ENCODE measurements around the gene PRKCA.
"Not testable (repeated sequence)": the region's sequence is repeated elsewhere in the genome, so short reads cannot be mapped to it uniquely, and the experiment has no call there.

Gene PRKCA

DNA sequence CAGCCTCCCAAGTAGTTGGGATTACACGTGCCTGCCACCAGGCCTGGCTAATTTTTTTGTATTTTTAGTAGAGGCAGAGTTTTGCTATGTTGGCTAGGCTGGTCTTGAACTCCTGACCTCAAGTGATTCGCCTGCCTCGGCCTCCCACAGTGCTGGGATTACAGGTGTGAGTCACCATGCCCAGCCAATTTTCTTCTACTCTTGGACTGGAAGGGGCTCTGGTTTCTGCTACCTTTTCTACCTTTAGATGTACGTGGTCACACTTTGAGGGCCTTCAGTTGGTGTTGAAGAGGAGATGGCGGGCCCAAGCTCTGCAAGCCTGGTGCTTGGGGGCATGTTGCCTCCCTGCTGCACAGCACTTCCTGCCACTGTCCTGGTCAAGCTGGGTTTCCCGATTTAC is 173.6 kb downstream of the PRKCA start:
- Histone ChIP-seq H3K4me3 (no peak overlapping the region), H3K27ac (no peak overlapping the region)
- TF ChIP-seq, protein P1, sequence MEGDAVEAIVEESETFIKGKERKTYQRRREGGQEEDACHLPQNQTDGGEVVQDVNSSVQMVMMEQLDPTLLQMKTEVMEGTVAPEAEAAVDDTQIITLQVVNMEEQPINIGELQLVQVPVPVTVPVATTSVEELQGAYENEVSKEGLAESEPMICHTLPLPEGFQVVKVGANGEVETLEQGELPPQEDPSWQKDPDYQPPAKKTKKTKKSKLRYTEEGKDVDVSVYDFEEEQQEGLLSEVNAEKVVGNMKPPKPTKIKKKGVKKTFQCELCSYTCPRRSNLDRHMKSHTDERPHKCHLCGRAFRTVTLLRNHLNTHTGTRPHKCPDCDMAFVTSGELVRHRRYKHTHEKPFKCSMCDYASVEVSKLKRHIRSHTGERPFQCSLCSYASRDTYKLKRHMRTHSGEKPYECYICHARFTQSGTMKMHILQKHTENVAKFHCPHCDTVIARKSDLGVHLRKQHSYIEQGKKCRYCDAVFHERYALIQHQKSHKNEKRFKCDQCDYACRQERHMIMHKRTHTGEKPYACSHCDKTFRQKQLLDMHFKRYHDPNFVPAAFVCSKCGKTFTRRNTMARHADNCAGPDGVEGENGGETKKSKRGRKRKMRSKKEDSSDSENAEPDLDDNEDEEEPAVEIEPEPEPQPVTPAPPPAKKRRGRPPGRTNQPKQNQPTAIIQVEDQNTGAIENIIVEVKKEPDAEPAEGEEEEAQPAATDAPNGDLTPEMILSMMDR (IDR thresholded peaks at IDR 0.05) = no peak
- no peak for DNase-seq (ENCODE audit: low spot score)

DNA sequence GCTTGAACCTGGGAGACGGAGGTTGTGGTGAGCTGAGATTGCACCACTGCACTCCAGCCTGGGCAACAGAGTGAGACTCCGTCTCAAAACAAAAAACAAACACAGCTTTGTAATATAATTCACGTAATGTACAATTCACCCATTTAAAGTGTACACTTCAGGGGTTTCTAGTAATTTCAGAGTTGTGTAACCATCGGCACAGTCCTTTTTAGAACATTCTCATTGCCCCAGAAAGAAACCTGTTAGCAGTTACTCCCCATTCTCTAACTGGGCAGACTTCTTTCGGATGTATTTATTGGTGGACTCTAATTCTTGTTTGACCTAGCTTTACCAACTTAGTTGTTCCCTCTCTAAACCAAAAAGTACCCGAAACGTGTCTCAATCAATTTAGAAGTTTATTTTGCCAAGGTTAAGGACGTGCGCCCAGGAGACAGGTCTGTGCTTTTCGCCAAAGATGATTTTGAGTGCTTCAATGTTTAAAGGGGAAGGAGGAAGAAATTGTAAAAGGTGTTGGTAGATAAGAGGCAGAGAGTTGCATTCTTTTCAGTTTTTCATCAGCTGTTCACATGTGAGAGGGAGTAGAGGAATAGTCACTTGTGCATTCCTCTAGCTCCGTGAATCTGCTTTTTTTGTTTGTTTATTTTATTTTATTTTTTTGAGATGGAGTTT is 175.3 kb downstream of the PRKCA start:
- no peak for DNase-seq (ENCODE audit: low spot score)
- TF ChIP-seq, protein P1 (IDR thresholded peaks at IDR 0.05) = no peak
- Histone ChIP-seq H3K4me3 (no peak overlapping the region), H3K27ac (no peak overlapping the region)

DNA sequence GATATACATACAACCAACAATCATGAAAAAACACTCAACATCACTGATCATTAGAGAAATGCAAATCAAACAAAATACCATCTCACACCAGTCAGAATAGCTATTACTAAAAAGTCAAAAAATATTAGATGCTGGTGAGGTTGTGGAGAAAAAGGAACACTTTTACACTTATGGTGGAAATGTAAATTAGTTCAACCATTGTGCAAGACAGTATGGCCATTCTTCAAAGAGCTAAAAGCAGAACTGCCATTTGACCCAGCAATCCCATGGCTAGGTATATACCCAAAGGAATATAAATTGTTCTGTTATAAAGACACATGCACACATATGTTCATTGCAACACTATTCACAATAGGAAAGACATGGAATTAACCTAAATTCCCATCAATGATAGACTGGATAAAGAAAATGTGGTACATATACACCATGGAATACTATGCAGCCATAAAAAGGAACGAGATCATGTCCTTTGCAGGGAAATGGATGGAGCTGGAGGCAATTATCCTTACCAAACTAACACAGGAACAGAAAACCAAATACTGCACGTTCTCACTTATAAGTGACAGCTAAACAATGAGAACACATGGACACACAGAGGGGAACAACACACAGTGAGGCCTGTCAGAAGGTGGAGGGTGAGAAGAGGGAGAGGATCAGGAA is 176.9 kb downstream of the PRKCA start:
- not testable (repeated sequence) for DNase-seq (ENCODE audit: low spot score); H3K4me3 ChIP-seq; H3K27ac ChIP-seq

DNA sequence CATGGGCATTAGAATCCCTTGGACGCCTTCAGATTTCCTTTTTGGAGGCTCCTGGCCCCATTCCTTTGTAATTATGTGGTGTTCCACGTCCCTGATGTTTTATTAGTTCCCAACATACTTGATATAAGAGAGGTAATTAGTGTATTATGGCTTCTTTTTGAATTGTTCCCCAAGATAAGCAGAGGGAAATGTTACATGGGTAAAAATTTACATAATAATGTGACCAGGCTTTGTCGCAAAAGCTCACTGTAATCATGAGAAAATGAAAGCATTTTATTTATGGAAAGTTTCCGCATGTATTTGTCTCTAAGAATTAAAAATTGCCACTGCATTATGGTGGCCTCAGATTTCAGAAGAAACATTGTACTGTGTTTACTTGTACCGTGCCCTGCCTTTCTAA is 177.8 kb downstream of the PRKCA start:
- no peak for DNase-seq (ENCODE audit: low spot score)
- Histone ChIP-seq H3K4me3 (no peak overlapping the region), H3K27ac (no peak overlapping the region)
- TF ChIP-seq, protein P1 (IDR thresholded peaks at IDR 0.05) = no peak

DNA sequence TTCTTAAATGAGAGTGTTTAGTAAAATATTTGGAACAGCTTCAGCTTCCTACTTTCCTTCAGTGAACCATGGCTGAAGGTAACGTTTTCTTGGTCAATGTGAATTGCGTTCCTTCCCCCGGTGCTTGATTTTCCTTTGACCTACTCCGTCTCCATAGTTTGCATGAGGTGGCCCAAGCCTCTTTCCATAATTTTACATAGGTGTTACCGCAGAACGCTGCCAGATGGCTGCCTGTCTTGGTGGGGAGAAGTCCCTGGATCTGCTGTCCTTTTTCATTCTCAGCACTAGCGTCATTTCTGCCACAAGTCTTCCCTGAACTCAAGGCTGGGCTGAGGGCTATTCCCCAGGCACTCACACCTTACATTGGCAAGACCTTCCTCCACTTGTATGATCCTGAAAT is 178.4 kb downstream of the PRKCA start:
- no peak for DNase-seq (ENCODE audit: low spot score)
- H3K4me3 ChIP-seq = no peak overlapping the region
- no peak overlapping the region for H3K27ac ChIP-seq
- TF ChIP-seq, protein P1 (IDR thresholded peaks at IDR 0.05) = no peak

DNA sequence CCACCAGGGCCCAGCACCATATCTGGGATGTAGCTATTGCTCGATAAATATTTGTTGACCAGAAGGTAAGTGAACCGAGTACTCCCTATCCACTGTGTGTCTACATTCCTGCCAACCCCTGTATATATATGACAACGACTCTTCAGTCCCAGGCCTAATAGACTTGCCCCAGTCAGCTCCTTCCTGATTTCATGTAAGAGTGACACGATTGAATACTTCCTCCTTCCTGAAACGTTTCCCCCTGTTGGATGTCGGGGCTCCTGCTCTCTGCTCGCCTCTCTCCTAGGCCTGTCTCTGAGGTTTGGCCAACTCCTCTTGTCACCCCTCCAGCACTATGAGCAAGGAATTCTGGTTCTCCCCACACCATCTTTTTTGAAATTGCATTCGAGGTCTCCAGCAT is 178.9 kb downstream of the PRKCA start:
- Histone ChIP-seq H3K4me3 (no peak overlapping the region), H3K27ac (no peak overlapping the region)
- TF ChIP-seq, protein P1 (IDR thresholded peaks at IDR 0.05) = no peak
- DNase-seq (ENCODE audit: low spot score) = no peak

DNA sequence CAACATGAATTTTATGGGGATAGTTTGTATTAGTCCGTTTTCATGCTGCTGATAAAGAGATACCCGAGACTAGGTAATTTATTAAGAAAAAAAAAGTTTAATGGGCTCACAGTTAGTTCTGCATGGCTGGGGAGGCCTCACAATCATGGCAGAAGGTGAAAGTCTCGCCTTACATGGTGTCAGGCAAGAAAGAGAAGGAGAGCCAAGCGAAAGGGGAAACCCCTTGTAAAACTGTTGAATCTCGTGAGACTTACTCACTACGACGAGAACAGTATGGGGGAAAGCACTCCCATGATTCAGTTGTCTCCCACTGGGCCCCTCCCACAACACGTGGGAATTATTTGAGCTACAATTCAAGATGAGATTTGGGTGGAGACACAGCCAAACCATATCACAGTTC is 181.5 kb downstream of the PRKCA start:
- TF ChIP-seq, protein P1 (IDR thresholded peaks at IDR 0.05) = no peak
- no peak for DNase-seq (ENCODE audit: low spot score)
- Histone ChIP-seq H3K4me3 (no peak overlapping the region), H3K27ac (no peak overlapping the region)
